HFFc6 (cell line): ENCODE data around the gene DHRS1. TPM values are rescaled to one million over a fixed set of nuclear protein-coding genes. Genes with fewer than 3 reads are reported as not detected.

Source experiments
- DNase-seq: peaks from one replicate; pipeline ENCODE4 v3.0.0-alpha.2; 2018
- H3K27ac Mint-ChIP-seq: 2 replicates; pipeline ENCODE4 v1.8.0; 2020; ENCODE audit warnings: mild to moderate bottlenecking, mixed read lengths
- H3K27me3 Mint-ChIP-seq: 2 replicates; pipeline ENCODE4 v1.8.0; 2021; ENCODE audit warnings: mild to moderate bottlenecking, moderate library complexity, mixed read lengths; ENCODE audit not compliant: insufficient read depth
- H3K36me3 Mint-ChIP-seq: 2 replicates; pipeline ENCODE4 v1.8.0; 2021; ENCODE audit warnings: low read depth, mixed read lengths
- H3K4me1 Mint-ChIP-seq: 2 replicates; pipeline ENCODE4 v1.8.0; 2020; ENCODE audit warnings: low read depth, mixed read lengths
- H3K4me3 Mint-ChIP-seq: 2 replicates; pipeline ENCODE4 v1.8.0; 2020; ENCODE audit warnings: mild to moderate bottlenecking, moderate library complexity, mixed read lengths
- H3K9me3 Mint-ChIP-seq: 2 replicates; pipeline ENCODE4 v1.8.0; 2020; ENCODE audit warnings: mild to moderate bottlenecking, mixed read lengths
- total RNA-seq, 6 experiments: library from RNA; stranded (reverse); fragmentation: NEBNext Ultra II Directional; extraction: Animal tissue kit (Norgen Biotek cat#: 25700); gene quantifications; 2 replicates in 1 of 6; 3 replicates in 5 of 6; pipeline ENCODE4 v1.2.3, GENCODE V29; 2021
- TF ChIP-seq, protein P1 (sequence below): fragments of 200-600 bp; sonication (generic); IDR thresholded peaks from 2 replicates; pipeline ENCODE4 v1.5.0; 2021; ENCODE audit warnings: antibody characterized with exemption, mild to moderate bottlenecking

The DHRS1 gene
- total RNA-seq, 6 experiments from 2014 or later: 32.9 to 42.2 (median 39.1) TPM

DNA sequence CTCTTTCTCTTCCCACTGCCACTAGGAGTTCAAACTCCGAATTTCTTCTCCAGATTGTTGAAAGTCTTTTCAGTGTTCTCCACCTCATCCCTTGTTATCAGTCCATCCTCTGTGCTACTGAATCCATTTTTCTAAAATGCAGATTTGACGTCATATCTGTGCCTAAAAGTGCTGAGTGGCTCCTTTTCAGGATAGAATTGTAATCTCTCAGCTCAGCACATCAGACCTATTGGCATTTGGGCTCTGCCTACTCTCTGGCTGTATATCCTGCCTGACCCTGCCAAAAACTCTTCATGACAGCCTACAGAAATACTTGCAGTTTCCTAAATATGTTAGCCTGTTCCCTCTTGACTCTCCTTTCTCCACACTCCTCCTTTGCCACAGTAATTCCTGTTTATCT is 27.1 kb downstream of the DHRS1 start:
- Mint-ChIP-seq H3K27ac (peak overlapping the region; percentile 80), H3K36me3 (0 out of 2 replicates have a peak, but pooled peaks cover 4% of the 10 kb centered on the region), H3K27me3 (peaks cover 3% of the 10 kb centered on the region; the same call in 1 of the 2 replicates), H3K9me3 (no peaks in the 10 kb centered on the region), H3K4me3 (peak overlapping the region; percentile 90), H3K4me1 (peaks cover 34% of the 10 kb centered on the region)
- DNase-seq: no peak
- TF ChIP-seq, protein P1, sequence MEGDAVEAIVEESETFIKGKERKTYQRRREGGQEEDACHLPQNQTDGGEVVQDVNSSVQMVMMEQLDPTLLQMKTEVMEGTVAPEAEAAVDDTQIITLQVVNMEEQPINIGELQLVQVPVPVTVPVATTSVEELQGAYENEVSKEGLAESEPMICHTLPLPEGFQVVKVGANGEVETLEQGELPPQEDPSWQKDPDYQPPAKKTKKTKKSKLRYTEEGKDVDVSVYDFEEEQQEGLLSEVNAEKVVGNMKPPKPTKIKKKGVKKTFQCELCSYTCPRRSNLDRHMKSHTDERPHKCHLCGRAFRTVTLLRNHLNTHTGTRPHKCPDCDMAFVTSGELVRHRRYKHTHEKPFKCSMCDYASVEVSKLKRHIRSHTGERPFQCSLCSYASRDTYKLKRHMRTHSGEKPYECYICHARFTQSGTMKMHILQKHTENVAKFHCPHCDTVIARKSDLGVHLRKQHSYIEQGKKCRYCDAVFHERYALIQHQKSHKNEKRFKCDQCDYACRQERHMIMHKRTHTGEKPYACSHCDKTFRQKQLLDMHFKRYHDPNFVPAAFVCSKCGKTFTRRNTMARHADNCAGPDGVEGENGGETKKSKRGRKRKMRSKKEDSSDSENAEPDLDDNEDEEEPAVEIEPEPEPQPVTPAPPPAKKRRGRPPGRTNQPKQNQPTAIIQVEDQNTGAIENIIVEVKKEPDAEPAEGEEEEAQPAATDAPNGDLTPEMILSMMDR: no peak

DNA sequence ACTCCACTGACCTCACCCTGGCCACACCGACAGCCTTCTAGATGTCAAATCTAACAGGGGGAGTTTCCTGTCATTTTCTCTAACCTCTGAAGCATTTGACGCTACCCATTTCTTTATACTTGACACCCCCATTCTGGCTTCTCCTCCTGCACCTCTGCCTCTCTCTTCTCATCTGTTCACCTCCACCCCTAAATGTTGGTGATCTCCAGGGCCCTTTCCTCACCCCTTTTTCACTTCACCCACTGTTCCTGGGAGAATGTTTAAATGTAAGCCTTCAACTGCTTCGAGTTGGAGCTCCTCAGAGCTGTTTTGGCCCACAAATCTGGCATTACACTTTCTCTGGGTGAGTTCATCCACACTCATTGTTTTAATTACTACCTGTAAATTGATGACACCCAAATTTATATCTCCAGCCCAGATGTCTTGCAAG is 27.7 kb downstream of the DHRS1 start:
- Mint-ChIP-seq H3K9me3 (no peaks in the 10 kb centered on the region), H3K27me3 (peaks cover 5% of the 10 kb centered on the region), H3K36me3 (0 out of 2 replicates have a peak, but pooled peaks cover 4% of the 10 kb centered on the region), H3K4me3 (peak overlapping the region; percentile 90), H3K4me1 (peaks cover 34% of the 10 kb centered on the region), H3K27ac (peak overlapping the region; percentile 80)
- TF ChIP-seq, protein P1: no peak
- DNase-seq: no peak

DNA sequence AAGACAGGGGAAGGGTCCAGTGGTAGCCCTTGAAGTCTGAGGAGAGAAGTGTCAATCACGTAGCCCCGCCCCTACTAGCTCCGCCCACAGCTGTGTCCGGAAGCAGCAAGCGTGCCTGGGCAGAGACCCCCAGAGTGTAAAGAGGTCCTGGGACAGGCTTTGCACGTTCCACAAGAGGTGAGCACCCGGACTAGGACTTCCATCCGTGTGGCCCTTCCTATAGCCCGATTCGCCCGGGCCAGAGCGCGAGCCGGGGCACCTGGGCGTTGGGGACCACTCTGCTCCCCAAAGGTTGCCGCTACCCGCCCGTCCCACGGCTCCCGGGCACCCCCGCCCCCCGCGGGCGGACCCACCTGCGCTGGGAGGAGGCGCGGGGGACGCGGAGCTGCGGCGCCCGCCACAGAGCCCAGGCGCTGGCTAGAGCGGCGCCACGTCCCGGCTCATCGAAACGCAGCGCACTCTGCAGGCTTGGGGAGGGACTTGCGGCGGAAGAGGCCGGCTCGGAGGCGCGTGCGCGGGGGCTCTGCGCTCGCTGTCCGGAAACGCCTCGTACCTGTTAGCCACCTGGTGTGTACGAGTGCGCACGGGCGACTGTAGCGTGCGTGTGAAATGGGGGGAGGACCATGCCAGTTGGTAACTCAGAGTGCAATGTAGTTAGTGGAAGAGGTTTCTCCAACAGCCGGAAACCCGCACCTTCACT is 28.3 kb downstream of the DHRS1 start, which contains the start of gene RABGGTA:
RABGGTA (minus strand) TSS at position 464 of the 700 bp plus-strand sequence. CDS start 482 bp downstream, outside the sequence.
- peaks cover 5% of the 10 kb centered on the region for H3K27me3 Mint-ChIP-seq
- TF ChIP-seq, protein P1: peak; percentile 80
- peak within 1 kb of the TSS; percentile 95 for H3K27ac Mint-ChIP-seq
- peak; percentile 75 for DNase-seq
- H3K9me3 Mint-ChIP-seq: no peaks in the 10 kb centered on the region
- peaks cover 34% of the 10 kb centered on the region for H3K4me1 Mint-ChIP-seq
- 0 out of 2 replicates have a peak, but pooled peaks cover 4% of the 10 kb centered on the region for H3K36me3 Mint-ChIP-seq
- peak within 1 kb of the TSS; percentile 90 for H3K4me3 Mint-ChIP-seq

DNA sequence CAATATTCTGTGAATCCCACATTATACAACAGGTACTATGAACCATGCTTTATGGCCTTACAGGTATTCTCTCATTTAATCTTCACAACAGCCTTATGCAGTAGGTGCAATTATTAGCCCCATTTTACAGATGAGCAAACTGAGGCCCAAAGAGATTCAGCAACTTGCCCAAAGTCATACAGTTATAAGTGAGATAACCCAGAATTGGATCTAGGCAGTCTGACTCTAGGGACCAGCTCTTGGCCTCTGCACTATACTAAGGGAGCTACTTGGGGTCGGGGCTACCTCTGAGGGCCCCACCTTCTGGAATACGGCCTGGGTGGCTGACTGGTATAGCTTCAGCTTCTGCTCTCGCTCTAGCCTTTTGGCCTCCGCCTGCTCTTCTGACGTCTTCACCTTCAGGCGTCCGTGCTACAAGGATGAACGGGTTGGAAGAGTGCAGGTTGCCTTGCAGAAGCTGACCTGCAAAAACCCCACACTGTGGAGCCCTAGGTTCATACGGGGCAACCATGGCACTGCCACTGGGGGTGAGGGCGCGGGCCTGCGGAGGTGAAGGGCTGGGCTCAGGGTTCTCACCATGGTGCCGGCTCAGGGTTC is 28.9 kb downstream of the DHRS1 start:
- H3K4me3 Mint-ChIP-seq: peak overlapping the region; percentile 90
- peaks cover 34% of the 10 kb centered on the region for H3K4me1 Mint-ChIP-seq
- peaks cover 5% of the 10 kb centered on the region for H3K27me3 Mint-ChIP-seq
- DNase-seq: no peak
- TF ChIP-seq, protein P1: no peak
- H3K27ac Mint-ChIP-seq: peak overlapping the region; percentile 95
- H3K36me3 Mint-ChIP-seq: 0 out of 2 replicates have a peak, but pooled peaks cover 4% of the 10 kb centered on the region
- no peaks in the 10 kb centered on the region for H3K9me3 Mint-ChIP-seq

DNA sequence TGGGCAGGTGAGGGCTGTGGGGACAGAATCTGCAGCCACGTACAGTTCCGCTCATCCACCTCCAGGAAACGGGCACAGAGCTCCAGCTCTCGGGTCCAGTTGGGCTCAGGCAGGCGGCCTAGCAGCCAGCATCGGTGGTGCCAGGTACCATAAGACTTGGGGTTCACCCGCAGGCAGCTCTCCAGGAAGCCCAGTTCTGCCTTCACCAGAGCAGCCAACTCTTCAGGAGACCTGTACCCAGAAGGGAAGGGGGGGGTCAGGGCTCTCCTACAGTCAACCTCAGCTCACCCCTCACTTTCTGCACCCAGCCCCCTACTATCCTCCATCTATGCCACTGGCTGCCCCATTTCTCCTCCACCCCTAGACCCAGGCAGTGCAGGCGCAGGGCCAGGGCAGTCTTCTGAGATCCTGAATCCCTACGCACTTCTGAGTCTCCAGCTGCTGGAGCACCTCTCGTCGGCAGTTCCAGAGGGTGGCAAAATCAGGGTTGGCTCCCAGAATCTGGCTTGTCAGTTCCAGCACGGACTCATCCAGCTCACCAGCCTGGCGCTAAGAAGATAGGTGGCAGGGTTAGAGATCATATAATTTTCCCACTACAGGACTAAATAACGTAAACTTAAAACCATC is 29.6 kb downstream of the DHRS1 start:
- Mint-ChIP-seq H3K27me3 (peaks cover 5% of the 10 kb centered on the region), H3K9me3 (no peaks in the 10 kb centered on the region), H3K27ac (no peak overlapping the region), H3K4me1 (peaks cover 34% of the 10 kb centered on the region), H3K4me3 (peak overlapping the region; percentile 90), H3K36me3 (0 out of 2 replicates have a peak, but pooled peaks cover 4% of the 10 kb centered on the region)
- TF ChIP-seq, protein P1: no peak
- no peak for DNase-seq
